HEK293 (cell line): ENCODE measurements around the gene CCBE1.

ENCODE experiments used
- ATF2 ChIP-seq: fragments of 450-650 bp; formaldehyde crosslinking; IDR thresholded peaks from 2 replicates; pipeline ENCODE4 v1.5.1; 2016; ENCODE audit warnings: missing biosample characterization, missing genetic modification characterization, low read depth
- CTCF ChIP-seq: fragments of 450-650 bp; formaldehyde crosslinking; IDR thresholded peaks from 2 replicates; pipeline ENCODE4 v1.5.1; 2016; ENCODE audit warnings: missing biosample characterization, missing genetic modification characterization
- GLI4 ChIP-seq: fragments of 450-650 bp; formaldehyde crosslinking; IDR thresholded peaks from 2 replicates; pipeline ENCODE4 v1.5.1; 2016; ENCODE audit warnings: missing biosample characterization, missing genetic modification characterization
- PRDM6 ChIP-seq: fragments of 450-650 bp; formaldehyde crosslinking; IDR thresholded peaks from 2 replicates; pipeline ENCODE4 v1.5.1; 2017; ENCODE audit warnings: missing biosample characterization, missing genetic modification characterization
- TCF7L2 ChIP-seq: IDR thresholded peaks from 2 replicates; pipeline ENCODE4 v1.6.1; 2011; ENCODE audit warnings: low read depth, mild to moderate bottlenecking, inconsistent platforms, low read length, moderate library complexity, borderline replicate concordance
- ZBTB11 ChIP-seq: fragments of 450-650 bp; formaldehyde crosslinking; conservative IDR thresholded peaks from 2 replicates; pipeline ENCODE4 v1.5.1; 2016; ENCODE audit warnings: low read depth, missing biosample characterization, missing genetic modification characterization
- ZFP41 ChIP-seq: fragments of 450-650 bp; formaldehyde crosslinking; IDR thresholded peaks from 2 replicates; pipeline ENCODE4 v1.5.1; 2016; ENCODE audit warnings: missing biosample characterization, missing genetic modification characterization, borderline replicate concordance
- ZNF292 ChIP-seq: fragments of 450-650 bp; formaldehyde crosslinking; IDR thresholded peaks from 2 replicates; pipeline ENCODE4 v1.5.1; 2016; ENCODE audit warnings: low read depth, missing biosample characterization, missing genetic modification characterization, borderline replicate concordance
- TF ChIP-seq, protein P1 (sequence below): fragments of 450-650 bp; formaldehyde crosslinking; IDR thresholded peaks from 2 replicates; pipeline ENCODE4 v1.5.1; 2016; ENCODE audit warnings: missing biosample characterization, missing genetic modification characterization
- TF ChIP-seq, protein P2 (sequence below): fragments of 450-650 bp; formaldehyde crosslinking; IDR thresholded peaks from 2 replicates; pipeline ENCODE4 v1.5.1; 2016; ENCODE audit warnings: missing biosample characterization, missing genetic modification characterization

GRCh38 chr18:59606193-59607077 lies 90.8 kb downstream of the CCBE1 start:
- peak; percentile 57; the same call in 1 of the 2 replicates for TF ChIP-seq TCF7L2
- no peak for TF ChIP-seq ZBTB11 (tag by site-specific recombination)
- TF ChIP-seq CTCF (tag by site-specific recombination), result no peak
- TF ChIP-seq GLI4, result no peak
- TF ChIP-seq ZNF292 (tag by site-specific recombination), result no peak
- TF ChIP-seq, protein P1, sequence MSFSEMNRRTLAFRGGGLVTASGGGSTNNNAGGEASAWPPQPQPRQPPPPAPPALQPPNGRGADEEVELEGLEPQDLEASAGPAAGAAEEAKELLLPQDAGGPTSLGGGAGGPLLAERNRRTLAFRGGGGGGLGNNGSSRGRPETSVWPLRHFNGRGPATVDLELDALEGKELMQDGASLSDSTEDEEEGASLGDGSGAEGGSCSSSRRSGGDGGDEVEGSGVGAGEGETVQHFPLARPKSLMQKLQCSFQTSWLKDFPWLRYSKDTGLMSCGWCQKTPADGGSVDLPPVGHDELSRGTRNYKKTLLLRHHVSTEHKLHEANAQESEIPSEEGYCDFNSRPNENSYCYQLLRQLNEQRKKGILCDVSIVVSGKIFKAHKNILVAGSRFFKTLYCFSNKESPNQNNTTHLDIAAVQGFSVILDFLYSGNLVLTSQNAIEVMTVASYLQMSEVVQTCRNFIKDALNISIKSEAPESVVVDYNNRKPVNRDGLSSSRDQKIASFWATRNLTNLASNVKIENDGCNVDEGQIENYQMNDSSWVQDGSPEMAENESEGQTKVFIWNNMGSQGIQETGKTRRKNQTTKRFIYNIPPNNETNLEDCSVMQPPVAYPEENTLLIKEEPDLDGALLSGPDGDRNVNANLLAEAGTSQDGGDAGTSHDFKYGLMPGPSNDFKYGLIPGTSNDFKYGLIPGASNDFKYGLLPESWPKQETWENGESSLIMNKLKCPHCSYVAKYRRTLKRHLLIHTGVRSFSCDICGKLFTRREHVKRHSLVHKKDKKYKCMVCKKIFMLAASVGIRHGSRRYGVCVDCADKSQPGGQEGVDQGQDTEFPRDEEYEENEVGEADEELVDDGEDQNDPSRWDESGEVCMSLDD, result no peak
- TF ChIP-seq ATF2 (tag by site-specific recombination), result no peak
- TF ChIP-seq, protein P2, sequence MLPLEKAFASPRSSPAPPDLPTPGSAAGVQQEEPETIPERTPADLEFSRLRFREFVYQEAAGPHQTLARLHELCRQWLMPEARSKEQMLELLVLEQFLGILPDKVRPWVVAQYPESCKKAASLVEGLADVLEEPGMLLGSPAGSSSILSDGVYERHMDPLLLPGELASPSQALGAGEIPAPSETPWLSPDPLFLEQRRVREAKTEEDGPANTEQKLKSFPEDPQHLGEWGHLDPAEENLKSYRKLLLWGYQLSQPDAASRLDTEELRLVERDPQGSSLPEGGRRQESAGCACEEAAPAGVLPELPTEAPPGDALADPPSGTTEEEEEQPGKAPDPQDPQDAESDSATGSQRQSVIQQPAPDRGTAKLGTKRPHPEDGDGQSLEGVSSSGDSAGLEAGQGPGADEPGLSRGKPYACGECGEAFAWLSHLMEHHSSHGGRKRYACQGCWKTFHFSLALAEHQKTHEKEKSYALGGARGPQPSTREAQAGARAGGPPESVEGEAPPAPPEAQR (tag by site-specific recombination), result no peak
- TF ChIP-seq PRDM6 (tag by site-specific recombination), result peak; percentile 60; the same call in 1 of the 2 replicates
- no peak for TF ChIP-seq ZFP41 (tag by site-specific recombination)
